ENCODE results near the gene PTPN7.

The PTPN7 gene

GRCh38 chr1:202165267-202165941, 5.0 kb upstream of the PTPN7 start:
- no peak for DNase-seq

DNA sequence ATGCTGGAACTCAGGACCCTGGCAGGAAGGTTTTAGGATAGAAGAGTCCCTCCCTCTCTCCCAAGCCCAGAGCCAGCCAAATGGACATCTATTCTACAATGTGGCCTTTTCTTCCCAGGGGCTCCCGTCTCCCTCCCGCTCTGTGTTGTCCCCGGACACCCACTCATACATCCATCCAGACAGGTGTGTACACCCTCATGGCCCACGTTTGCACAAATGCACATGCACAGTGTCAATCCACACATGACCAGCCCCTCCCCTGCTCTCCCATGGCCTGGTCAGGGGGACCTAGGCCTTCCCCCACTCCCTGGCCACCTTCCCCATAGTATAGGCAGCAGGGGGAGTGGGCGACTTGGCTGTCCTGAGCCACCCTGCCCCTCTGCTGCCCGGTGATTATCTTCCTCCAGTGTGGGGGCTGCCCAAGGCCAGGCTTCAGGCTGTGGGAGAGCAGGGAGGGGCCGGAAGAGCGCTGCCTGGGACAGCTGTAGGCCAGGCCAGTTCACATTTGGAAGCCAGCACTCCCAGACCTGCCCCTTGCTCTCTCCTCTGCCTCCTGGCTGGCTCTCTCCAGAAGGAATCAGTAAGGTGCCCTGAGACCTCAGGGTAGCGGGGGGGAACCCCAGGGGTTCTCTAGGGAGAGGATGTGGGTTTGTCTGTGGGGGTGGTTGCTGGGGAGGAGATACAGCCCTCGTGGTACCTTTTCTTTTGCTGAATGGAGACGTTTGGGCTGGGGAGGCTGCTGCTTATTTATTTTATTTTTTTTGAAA, 4.1 kb upstream of the PTPN7 start:
- DNase-seq, result no peak

GRCh38 chr1:202163281-202164270, 3.2 kb upstream of the PTPN7 start:
- no peak for DNase-seq

GRCh38 chr1:202162418-202163280, 2.2 kb upstream of the PTPN7 start:
- DNase-seq, result no peak

DNA sequence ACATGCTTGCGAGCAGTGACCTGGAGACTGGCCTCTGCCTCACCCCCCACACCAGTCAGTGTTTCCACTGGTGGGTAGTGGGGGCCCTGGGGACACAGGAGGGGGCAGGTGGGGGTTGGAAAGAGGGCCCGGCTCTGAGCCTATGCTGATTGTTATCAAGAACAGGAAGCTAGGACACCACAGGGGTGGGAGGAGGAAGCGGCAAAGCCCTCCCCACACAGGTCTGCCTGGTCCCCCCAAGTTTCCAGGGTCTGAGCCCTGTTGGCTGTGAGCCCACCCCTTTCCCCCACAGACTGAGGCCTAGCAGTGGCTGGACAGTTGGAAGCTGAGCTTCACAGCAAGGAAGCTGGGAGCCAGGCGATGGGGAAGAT, 1.6 kb upstream of the PTPN7 start:
- DNase-seq, result no peak

GRCh38 chr1:202161151-202162046, 997 bp upstream of the PTPN7 start:
- no peak for DNase-seq

- DNase-seq, result no peak
These were observed 649 bp downstream of the PTPN7 start for GRCh38 chr1:202159534-202160371.

GRCh38 chr1:202158810-202159533, 1.4 kb downstream of the PTPN7 start:
- no peak for DNase-seq

GRCh38 chr1:202157945-202158344, 2.5 kb downstream of the PTPN7 start:
- no peak for DNase-seq

DNA sequence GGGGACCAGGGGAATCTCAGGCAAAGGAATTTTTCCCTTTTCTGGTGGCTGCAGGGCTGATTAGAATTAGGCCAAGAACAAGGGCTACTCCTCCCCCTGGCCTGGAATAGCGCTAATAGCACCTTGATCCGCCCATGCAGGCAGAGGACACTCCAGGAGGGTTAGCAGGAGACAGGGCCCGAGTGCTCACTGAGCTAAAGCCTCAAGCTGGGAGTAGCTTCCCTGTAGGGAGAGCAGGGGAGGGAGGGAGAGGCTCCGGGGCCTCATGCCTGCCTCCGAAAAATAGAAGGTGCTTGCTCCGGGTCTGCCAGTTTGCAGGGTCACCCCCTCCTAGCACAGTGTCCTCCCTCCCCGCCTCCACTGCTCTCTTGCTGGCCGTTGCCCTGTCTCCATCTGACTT, 3.8 kb downstream of the PTPN7 start:
- no peak for DNase-seq

DNA sequence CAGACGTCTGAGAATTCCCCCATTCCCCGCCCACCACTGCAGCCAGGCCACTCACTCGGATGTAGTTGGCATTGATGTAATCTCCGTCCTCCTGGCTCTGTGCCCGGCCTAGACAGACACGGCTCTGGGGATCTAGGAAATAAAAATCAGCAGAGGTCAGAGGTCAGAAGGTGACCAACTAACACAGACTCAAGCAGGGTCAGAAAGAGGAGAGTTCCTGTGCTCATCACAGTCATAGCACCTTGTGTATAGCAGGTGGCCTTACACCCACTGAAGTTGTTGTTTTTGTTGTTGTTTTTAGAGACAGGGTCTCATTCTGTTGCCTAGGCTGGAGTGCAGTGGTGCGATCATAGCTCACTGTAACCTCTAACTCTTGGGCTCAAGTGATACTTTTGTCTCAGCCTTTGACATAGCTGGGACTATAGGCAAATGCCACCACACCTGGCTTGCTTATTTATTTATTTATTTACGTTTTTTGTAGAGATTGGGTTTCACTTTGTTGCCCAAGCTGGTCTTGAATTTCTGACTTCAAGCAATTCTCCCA, 4.9 kb downstream of the PTPN7 start:
- peak; percentile 49 for DNase-seq

- peak; percentile 15 for DNase-seq
These were observed 5.5 kb downstream of the PTPN7 start for GRCh38 chr1:202154766-202155477.

GRCh38 chr1:202154148-202154765, 6.1 kb downstream of the PTPN7 start:
- no peak for DNase-seq

DNA sequence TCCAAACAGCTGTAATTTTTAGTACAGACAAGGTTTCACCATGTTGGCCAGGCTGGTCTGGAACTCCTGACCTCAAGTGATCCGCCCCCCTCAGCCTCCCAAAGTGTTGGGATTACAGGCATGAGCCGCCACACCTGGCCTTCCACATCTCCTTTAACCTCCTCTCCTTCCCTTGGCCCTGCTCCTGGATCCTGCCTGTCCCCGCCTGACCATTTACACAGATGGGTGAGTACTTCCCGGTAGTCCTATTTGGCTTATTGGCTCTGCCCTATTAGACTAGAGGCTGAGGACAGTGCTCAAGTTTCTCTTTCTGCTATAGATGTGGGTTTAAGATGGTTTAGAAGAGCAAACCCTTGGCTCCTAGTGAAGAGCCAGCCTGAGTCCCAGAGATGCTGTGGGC, 7.1 kb downstream of the PTPN7 start:
- DNase-seq, result no peak

- no peak for DNase-seq
These were observed 8.0 kb downstream of the PTPN7 start for GRCh38 chr1:202152399-202152798.

DNA sequence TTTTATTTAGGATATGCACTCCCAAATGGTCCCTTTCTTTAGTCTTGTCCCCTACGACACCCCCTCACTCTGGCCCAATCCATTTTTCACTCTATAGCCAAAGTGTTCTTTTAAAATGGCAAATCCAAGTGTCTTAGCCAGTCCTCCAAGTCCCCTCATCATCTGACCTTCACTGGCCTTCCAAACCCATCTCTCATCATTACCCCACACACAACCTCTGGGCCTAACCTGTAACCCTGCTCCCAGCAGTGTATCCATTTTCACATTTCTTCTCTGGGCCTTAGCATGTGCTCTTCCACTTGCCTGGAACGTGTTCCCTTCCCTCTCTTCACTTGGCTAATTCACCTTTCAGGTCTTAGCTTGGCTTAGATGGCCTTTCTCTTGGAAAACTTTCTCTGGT, 9.4 kb downstream of the PTPN7 start:
- DNase-seq, result no peak

- no peak for DNase-seq
These were observed 9.8 kb downstream of the PTPN7 start for GRCh38 chr1:202150602-202151001.

DNA sequence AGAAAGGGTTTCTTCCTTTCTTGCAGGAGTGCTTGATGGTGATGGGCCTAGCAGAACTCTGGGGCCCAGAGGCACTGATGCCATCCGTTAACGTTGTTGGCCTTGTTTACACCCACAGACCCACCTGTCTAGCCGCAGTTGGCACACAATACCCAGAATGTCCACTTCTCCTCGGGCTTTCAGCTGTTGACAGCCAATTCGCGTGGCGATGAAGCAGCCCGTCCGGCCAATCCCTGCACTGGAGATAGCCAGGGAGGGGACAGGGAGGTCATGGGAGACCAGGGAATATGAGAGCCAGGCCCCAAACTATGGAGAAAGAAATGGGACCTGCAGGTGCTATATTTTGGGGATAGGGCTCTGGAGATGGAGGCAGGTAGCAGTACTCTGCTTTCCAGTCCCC, 10.2 kb downstream of the PTPN7 start:
- DNase-seq, result no peak
